ENCODE measurements around the gene CACUL1. TPM values are rescaled to one million over a fixed set of nuclear protein-coding genes. Genes with fewer than 3 reads are reported as not detected.

CACUL1 gene
- total and polyA plus RNA-seq, 2 of the 13 experiments (the other 11 are each of a cell fraction or from before 2014, with no cell fraction given) = 14.2 to 31.0 TPM

DNA sequence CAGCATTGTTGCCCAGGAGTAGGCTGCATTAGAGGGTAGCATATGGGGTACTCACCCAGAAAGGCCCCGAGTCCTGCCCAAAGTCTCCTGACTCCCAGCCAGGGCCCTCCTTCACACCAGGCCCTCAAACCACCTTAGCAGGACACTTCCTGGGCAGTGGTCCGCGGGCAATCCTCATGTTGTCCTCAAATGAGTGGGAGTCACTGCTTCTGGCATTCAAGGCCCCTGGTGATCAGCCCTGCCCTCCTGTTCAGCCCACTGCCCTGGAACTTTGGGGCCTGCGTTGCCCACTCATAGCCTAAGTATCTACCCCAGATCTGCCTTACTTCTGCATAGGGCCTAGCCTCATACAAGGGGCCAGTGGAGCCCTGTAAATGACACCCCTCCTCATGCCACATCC lies 88.4 kb downstream of the CACUL1 start:
- Histone ChIP-seq H3K4me3 (replicated peaks in 1 of 3; ENCODE audit: insufficient read depth in 1 of 3, low read depth in 2 of 3, low read length in 3 of 3) (no peak overlapping the region), H3K27me3 (ENCODE audit: control insufficient read depth in 1 of 2, insufficient read depth in 2 of 2, low read length in 2 of 2) (no peaks in the 10 kb centered on the region; a peak in 1 of 5 replicates), H3K4me1 (ENCODE audit: insufficient read depth, low read length) (peaks cover 23% of the 10 kb centered on the region), H3K79me2 (ENCODE audit: insufficient read depth, low read length) (no peaks in the 10 kb centered on the region), H4K20me1 (ENCODE audit: insufficient read depth, low read length) (no peaks in the 10 kb centered on the region), H3K36me3 (replicated peaks in 1 of 2; ENCODE audit: control insufficient read depth in 1 of 2, insufficient read depth in 2 of 2, low read length in 2 of 2) (no peaks in the 10 kb centered on the region), H2AFZ (ENCODE audit: low read length) (no peak overlapping the region), H3K27ac (ENCODE audit: extremely low read length, insufficient read depth, low read length) (no peak overlapping the region), H3K9ac (ENCODE audit: insufficient read depth, low read depth, low read length) (no peak overlapping the region), H3K9me3 (ENCODE audit: low read length) (no peaks in the 10 kb centered on the region), H3K4me2 (ENCODE audit: low read depth, low read length) (no peak overlapping the region)
- in situ Hi-C loops (cut with HindIII; ENCODE audit: extremely low pct_ligation_motif_present, low pct_unique_long_range_greater_than_20kb) (no loop called here), intact Hi-C loops (cut with micrococcal nuclease; ENCODE audit: unreplicated experiment) (loop anchor here (2.0 kb wide), 1 partner anchor 54 kb away; no protein-coding TSS in a partner anchor)
- ATAC-seq (no peak), FAIRE-seq (no peak), DNase-seq (ENCODE audit: low spot score) (no peak)
- TF ChIP-seq, protein P1, sequence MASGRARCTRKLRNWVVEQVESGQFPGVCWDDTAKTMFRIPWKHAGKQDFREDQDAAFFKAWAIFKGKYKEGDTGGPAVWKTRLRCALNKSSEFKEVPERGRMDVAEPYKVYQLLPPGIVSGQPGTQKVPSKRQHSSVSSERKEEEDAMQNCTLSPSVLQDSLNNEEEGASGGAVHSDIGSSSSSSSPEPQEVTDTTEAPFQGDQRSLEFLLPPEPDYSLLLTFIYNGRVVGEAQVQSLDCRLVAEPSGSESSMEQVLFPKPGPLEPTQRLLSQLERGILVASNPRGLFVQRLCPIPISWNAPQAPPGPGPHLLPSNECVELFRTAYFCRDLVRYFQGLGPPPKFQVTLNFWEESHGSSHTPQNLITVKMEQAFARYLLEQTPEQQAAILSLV (CRISPR knock-in tag; IDR thresholded peaks at IDR 0.05; ENCODE audit: borderline replicate concordance) = no peak
- TF ChIP-seq ZNF768 (CRISPR knock-in tag; IDR thresholded peaks at IDR 0.05) = 0 out of 2 replicates have a peak, but pooled peaks have one; percentile 16
- TF ChIP-seq CHD2 (IDR thresholded peaks at IDR 0.05; ENCODE audit: low read depth, low read length) = no peak
- ChIA-PET CTCF (ENCODE audit: low intra/inter-chr PET ratio, low total read pairs) (no interaction called here), POLR2A (no interaction called here)
- no TSS peak for BruUV-seq (replicated peaks)
- WGBS (ENCODE audit: low lambda C conversion rate) = 7% methylated on average over 2 of the region's 4 CpGs

DNA sequence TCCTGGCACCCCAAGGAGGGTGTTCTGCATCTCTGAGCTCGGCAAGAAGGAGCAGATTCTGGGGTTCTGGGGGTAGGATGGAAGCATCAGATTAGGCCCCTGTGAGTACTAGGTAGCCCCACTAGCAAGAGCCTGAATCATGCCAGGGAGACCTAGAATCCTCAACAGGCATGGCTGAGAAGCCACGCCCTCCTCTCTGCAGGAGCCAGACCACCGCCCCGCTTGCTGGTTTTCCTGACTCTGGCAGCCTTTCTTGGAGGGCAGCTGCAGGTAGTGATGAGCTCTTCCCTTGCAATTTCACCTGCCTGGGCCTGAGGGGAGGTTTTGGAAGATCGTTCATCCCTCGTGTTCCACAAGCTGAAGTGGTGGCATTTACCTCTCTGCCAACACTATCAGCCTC lies 90.4 kb downstream of the CACUL1 start:
- in situ Hi-C loops (cut with HindIII; ENCODE audit: extremely low pct_ligation_motif_present, low pct_unique_long_range_greater_than_20kb) (no loop called here), intact Hi-C loops (cut with micrococcal nuclease; ENCODE audit: unreplicated experiment) (no loop called here)
- DNase-seq (ENCODE audit: low spot score) (no peak), FAIRE-seq (no peak), ATAC-seq (no peak)
- Histone ChIP-seq H3K27ac (ENCODE audit: extremely low read length, insufficient read depth, low read length) (no peak overlapping the region), H2AFZ (ENCODE audit: low read length) (no peak overlapping the region), H3K9me3 (ENCODE audit: low read length) (no peaks in the 10 kb centered on the region), H3K4me1 (ENCODE audit: insufficient read depth, low read length) (peaks cover 23% of the 10 kb centered on the region), H3K79me2 (ENCODE audit: insufficient read depth, low read length) (no peaks in the 10 kb centered on the region), H4K20me1 (ENCODE audit: insufficient read depth, low read length) (no peaks in the 10 kb centered on the region), H3K4me3 (replicated peaks in 1 of 3; ENCODE audit: insufficient read depth in 1 of 3, low read depth in 2 of 3, low read length in 3 of 3) (no peak overlapping the region), H3K9ac (ENCODE audit: insufficient read depth, low read depth, low read length) (no peak overlapping the region), H3K27me3 (ENCODE audit: control insufficient read depth in 1 of 2, insufficient read depth in 2 of 2, low read length in 2 of 2) (no peaks in the 10 kb centered on the region; a peak in 2 of 5 replicates), H3K4me2 (ENCODE audit: low read depth, low read length) (no peak overlapping the region), H3K36me3 (replicated peaks in 1 of 2; ENCODE audit: control insufficient read depth in 1 of 2, insufficient read depth in 2 of 2, low read length in 2 of 2) (no peaks in the 10 kb centered on the region)
- ChIA-PET CTCF (ENCODE audit: low intra/inter-chr PET ratio, low total read pairs) (no interaction called here), POLR2A (no interaction called here)
- no TSS peak for BruUV-seq (replicated peaks)
- WGBS (ENCODE audit: low lambda C conversion rate) = 20% methylated on average over 1 of the region's 6 CpGs
- no peak for TF ChIP-seq GLMP (CRISPR knock-in tag; IDR thresholded peaks at IDR 0.05; ENCODE audit: borderline replicate concordance)
- TF ChIP-seq ZSCAN21 (CRISPR knock-in tag; IDR thresholded peaks at IDR 0.05; ENCODE audit: borderline replicate concordance) = no peak
- TF ChIP-seq ZNF746 (CRISPR knock-in tag; IDR thresholded peaks at IDR 0.05) = no peak
- TF ChIP-seq ZFP82 (CRISPR knock-in tag; IDR thresholded peaks at IDR 0.05; ENCODE audit: borderline replicate concordance) = no peak
- no peak for TF ChIP-seq ZNF20 (CRISPR knock-in tag; IDR thresholded peaks at IDR 0.05)
- TF ChIP-seq ASH2L (IDR thresholded peaks at IDR 0.05; ENCODE audit: insufficient read length, low read depth, low read length) = no peak
- no peak for TF ChIP-seq TFDP1 (CRISPR knock-in tag; IDR thresholded peaks at IDR 0.05; ENCODE audit: borderline replicate concordance)
- TF ChIP-seq, protein P2, sequence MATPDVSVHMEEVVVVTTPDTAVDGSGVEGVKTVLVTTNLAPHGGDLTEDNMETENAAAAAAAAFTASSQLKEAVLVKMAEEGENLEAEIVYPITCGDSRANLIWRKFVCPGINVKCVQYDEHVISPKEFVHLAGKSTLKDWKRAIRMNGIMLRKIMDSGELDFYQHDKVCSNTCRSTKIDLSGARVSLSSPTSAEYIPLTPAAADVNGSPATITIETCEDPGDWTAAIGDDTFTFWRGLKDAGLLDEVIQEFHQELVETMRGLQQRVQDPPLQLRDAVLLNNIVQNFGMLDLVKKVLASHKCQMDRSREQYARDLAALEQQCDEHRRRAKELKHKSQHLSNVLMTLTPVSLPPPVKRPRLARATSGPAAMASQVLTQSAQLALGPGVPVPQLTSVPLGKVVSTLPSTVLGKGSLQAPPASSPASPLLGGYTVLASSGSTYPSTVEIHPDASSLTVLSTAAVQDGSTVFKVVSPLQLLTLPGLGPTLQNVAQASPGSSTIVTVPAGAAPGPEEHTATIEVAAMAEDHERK (CRISPR knock-in tag; IDR thresholded peaks at IDR 0.05; ENCODE audit: low read depth) = no peak
- TF ChIP-seq ELK4 (CRISPR knock-in tag; IDR thresholded peaks at IDR 0.05; ENCODE audit: borderline replicate concordance) = no peak

All from HepG2 (cell line).